WTC11 (cell line): ENCODE results near the gene PRICKLE3. TPM values are rescaled to one million over a fixed set of nuclear protein-coding genes. Genes with fewer than 3 reads are reported as not detected.
"Not testable (repeated sequence)": the region's sequence is repeated elsewhere in the genome, so short reads cannot be mapped to it uniquely, and the experiment has no call there.

Experiments
- ATAC-seq: fragments of 200-7000 bp; cut with Tn5 transposase; 2 replicates; pipeline ENCODE4 v1.10.0; 2021; ENCODE audit warnings: mild to moderate bottlenecking, moderate library complexity
- CTCF ChIA-PET: fragments of 300-600 bp; sonication (Branson Sonifier 250); formaldehyde crosslinking; loops from one replicate; lab custom pipeline; 2021; ENCODE audit warnings: antibody characterized with exemption; lab: Charles Lee
- POLR2A ChIA-PET: fragments of 350-600 bp; sonication (Branson Sonifier 250); formaldehyde crosslinking; loops from one replicate; lab custom pipeline; 2021; ENCODE audit warnings: antibody characterized with exemption; lab: Charles Lee
- DNase-seq: peaks from one replicate; pipeline ENCODE4 v3.0.0; 2021; ENCODE audit warnings: low spot score
- H3K27ac Mint-ChIP-seq: 2 replicates; pipeline ENCODE4 v1.8.0; 2021; ENCODE audit warnings: mixed read lengths
- H3K27me3 Mint-ChIP-seq: 2 replicates; pipeline ENCODE4 v1.8.0; 2021; ENCODE audit warnings: low read depth, mild to moderate bottlenecking, moderate library complexity, mixed read lengths
- H3K36me3 Mint-ChIP-seq: 2 replicates; pipeline ENCODE4 v1.8.0; 2021; ENCODE audit warnings: mixed read lengths
- H3K4me1 Mint-ChIP-seq: 2 replicates; pipeline ENCODE4 v1.8.0; 2022; ENCODE audit warnings: mixed read lengths
- H3K4me3 Mint-ChIP-seq: 2 replicates; pipeline ENCODE4 v1.8.0; 2021; ENCODE audit warnings: mild to moderate bottlenecking, moderate library complexity, mixed read lengths
- H3K9me3 Mint-ChIP-seq: 2 replicates; pipeline ENCODE4 v1.8.0; 2021; ENCODE audit warnings: mixed read lengths
- E2F1 ChIP-seq: sonication (generic); formaldehyde crosslinking; IDR thresholded peaks from 2 replicates; pipeline ENCODE4 v1.8.0; 2022; ENCODE audit warnings: mild to moderate bottlenecking, missing genetic modification reagents
- E2F4 ChIP-seq: sonication (generic); formaldehyde crosslinking; IDR thresholded peaks from 2 replicates; pipeline ENCODE4 v1.8.1; 2022; ENCODE audit warnings: low read depth, mild to moderate bottlenecking, moderate library complexity, missing genetic modification reagents, borderline replicate concordance
- E2F5 ChIP-seq: sonication (generic); formaldehyde crosslinking; IDR thresholded peaks from 2 replicates; pipeline ENCODE4 v1.8.1; 2022; ENCODE audit warnings: mild to moderate bottlenecking, moderate library complexity, missing genetic modification reagents
- ELF4 ChIP-seq: sonication (generic); formaldehyde crosslinking; IDR thresholded peaks from 2 replicates; pipeline ENCODE4 v1.8.1; 2022; ENCODE audit warnings: low read depth, mild to moderate bottlenecking, moderate library complexity, missing genetic modification reagents
- ESRRA ChIP-seq: sonication (generic); formaldehyde crosslinking; IDR thresholded peaks from 2 replicates; pipeline ENCODE4 v1.8.1; 2022; ENCODE audit warnings: mild to moderate bottlenecking, missing genetic modification reagents, borderline replicate concordance
- GABPB1 ChIP-seq: sonication (generic); formaldehyde crosslinking; IDR thresholded peaks from 2 replicates; pipeline ENCODE4 v1.8.1; 2023; ENCODE audit warnings: mild to moderate bottlenecking, missing genetic modification reagents
- GRHL2 ChIP-seq: fragments of 250-450 bp; sonication (Bioruptor Pico); IDR thresholded peaks from 2 replicates; pipeline ENCODE4 v1.8.0; 2022; ENCODE audit warnings: mild to moderate bottlenecking, moderate library complexity; ENCODE audit not compliant: insufficient replicate concordance, severe bottlenecking
- MAX ChIP-seq: sonication (generic); formaldehyde crosslinking; IDR thresholded peaks from 2 replicates; pipeline ENCODE4 v1.8.0; 2022; ENCODE audit warnings: mild to moderate bottlenecking, missing genetic modification reagents
- NFYB ChIP-seq: sonication (generic); formaldehyde crosslinking; conservative IDR thresholded peaks from 2 replicates; pipeline ENCODE4 v1.8.0; 2022; ENCODE audit warnings: low read depth, missing genetic modification reagents
- NR2C2 ChIP-seq: sonication (generic); formaldehyde crosslinking; IDR thresholded peaks from 2 replicates; pipeline ENCODE4 v1.8.0; 2022; ENCODE audit warnings: mild to moderate bottlenecking, missing genetic modification reagents
- PRRX2 ChIP-seq: fragments of 250-450 bp; sonication (Bioruptor Pico); IDR thresholded peaks from 2 replicates; pipeline ENCODE4 v1.8.0; 2021; ENCODE audit warnings: mild to moderate bottlenecking
- RELA ChIP-seq: sonication (generic); formaldehyde crosslinking; IDR thresholded peaks from 2 replicates; pipeline ENCODE4 v1.8.1; 2022; ENCODE audit warnings: missing genetic modification reagents, mild to moderate bottlenecking, borderline replicate concordance
- RORB ChIP-seq: fragments of 250-450 bp; sonication (Bioruptor Pico); IDR thresholded peaks from 2 replicates; pipeline ENCODE4 v1.9.0; 2021; ENCODE audit warnings: mild to moderate bottlenecking
- SMAD3 ChIP-seq: sonication (generic); formaldehyde crosslinking; IDR thresholded peaks from 2 replicates; pipeline ENCODE4 v1.8.0; 2022; ENCODE audit warnings: missing genetic modification reagents, mild to moderate bottlenecking, borderline replicate concordance
- SOX15 ChIP-seq: fragments of 250-450 bp; sonication (Bioruptor Pico); IDR thresholded peaks from 2 replicates; pipeline ENCODE4 v1.9.0; 2021; ENCODE audit warnings: mild to moderate bottlenecking
- TEAD4 ChIP-seq: sonication (generic); formaldehyde crosslinking; IDR thresholded peaks from 2 replicates; pipeline ENCODE4 v1.8.0; 2022; ENCODE audit warnings: mild to moderate bottlenecking, missing genetic modification reagents
- ZBTB43 ChIP-seq: sonication (generic); formaldehyde crosslinking; IDR thresholded peaks from 2 replicates; pipeline ENCODE4 v1.8.1; 2023; ENCODE audit warnings: mild to moderate bottlenecking, missing genetic modification reagents
- ZNF232 ChIP-seq: sonication (generic); formaldehyde crosslinking; IDR thresholded peaks from 2 replicates; pipeline ENCODE4 v1.8.0; 2022; ENCODE audit warnings: mild to moderate bottlenecking, missing genetic modification reagents
- ZNF263 ChIP-seq: sonication (generic); formaldehyde crosslinking; IDR thresholded peaks from 2 replicates; pipeline ENCODE4 v1.8.1; 2022; ENCODE audit warnings: low read depth, mild to moderate bottlenecking, moderate library complexity, missing genetic modification reagents
- ZNF281 ChIP-seq: sonication (generic); formaldehyde crosslinking; IDR thresholded peaks from 2 replicates; pipeline ENCODE4 v1.8.0; 2023; ENCODE audit warnings: mild to moderate bottlenecking, missing genetic modification reagents
- ZNF423 ChIP-seq: fragments of 250-450 bp; sonication (Bioruptor Pico); IDR thresholded peaks from 2 replicates; pipeline ENCODE4 v2.1.2; 2022; ENCODE audit warnings: mild to moderate bottlenecking, moderate library complexity
- total RNA-seq: library from RNA; stranded (reverse); gene quantifications from 3 replicates; pipeline ENCODE4 v1.2.3, GENCODE V29; 2021

The PRICKLE3 gene
- total RNA-seq, 1 experiment from 2014 or later, result 14.6 TPM

GRCh38 chrX:49137492-49137891 lies 48.7 kb downstream of the PRICKLE3 start:
- no peaks in the 10 kb centered on the region for H3K4me1 Mint-ChIP-seq
- POLR2A ChIA-PET, result no interaction called here
- no peak overlapping the region for H3K4me3 Mint-ChIP-seq
- no peak for TF ChIP-seq ELF4 (CRISPR knock-in tag)
- no peak for TF ChIP-seq ZNF423 (CRISPR knock-in tag)
- TF ChIP-seq ESRRA (CRISPR knock-in tag), result no peak
- no peak for TF ChIP-seq SMAD3 (CRISPR knock-in tag)
- TF ChIP-seq ZNF263 (CRISPR knock-in tag), result no peak
- TF ChIP-seq PRRX2, result no peak
- no peak for TF ChIP-seq E2F1 (CRISPR knock-in tag)
- TF ChIP-seq NR2C2 (CRISPR knock-in tag), result no peak
- TF ChIP-seq NFYB (CRISPR knock-in tag), result no peak
- no peak for TF ChIP-seq SOX15 (CRISPR knock-in tag)
- TF ChIP-seq ZNF281 (CRISPR knock-in tag), result no peak
- DNase-seq (no peak), ATAC-seq (no peak)
- H3K36me3 Mint-ChIP-seq, result peaks cover 9% of the 10 kb centered on the region
- H3K9me3 Mint-ChIP-seq, result peaks cover 18% of the 10 kb centered on the region
- H3K27me3 Mint-ChIP-seq, result peaks cover 3% of the 10 kb centered on the region; the same call in 1 of the 2 replicates
- no peak overlapping the region for H3K27ac Mint-ChIP-seq
- CTCF ChIA-PET, result interaction anchor here (0.6 kb wide), 1 partner anchor 768 kb away, joined by 3 read pairs; no protein-coding TSS in a partner anchor

- no peaks in the 10 kb centered on the region for H3K4me1 Mint-ChIP-seq
- no peaks in the 10 kb centered on the region for H3K36me3 Mint-ChIP-seq
- H3K4me3 Mint-ChIP-seq, result no peak overlapping the region
- ChIA-PET POLR2A (no interaction called here), CTCF (interaction anchor here (1.9 kb wide), 1 partner anchor 8 kb away, joined by 8 read pairs; no protein-coding TSS in a partner anchor)
- ATAC-seq (no peak), DNase-seq (no peak)
- 0 out of 2 replicates have a peak, but pooled peaks cover 2% of the 10 kb centered on the region for H3K27me3 Mint-ChIP-seq
- H3K9me3 Mint-ChIP-seq, result no peaks in the 10 kb centered on the region
- no peak overlapping the region for H3K27ac Mint-ChIP-seq
- no peak for TF ChIP-seq MAX (CRISPR knock-in tag)
- TF ChIP-seq RELA (CRISPR knock-in tag), result no peak
- no peak for TF ChIP-seq E2F5
- TF ChIP-seq GRHL2 (CRISPR knock-in tag), result no peak
Measured at GRCh38 chrX:49133759-49134158, 52.4 kb downstream of the PRICKLE3 start.

GRCh38 chrX:49132275-49132674 lies 53.9 kb downstream of the PRICKLE3 start:
- H3K27ac Mint-ChIP-seq, H3K4me3 Mint-ChIP-seq, H3K36me3 Mint-ChIP-seq, ATAC-seq, H3K27me3 Mint-ChIP-seq, DNase-seq, H3K9me3 Mint-ChIP-seq, H3K4me1 Mint-ChIP-seq: not testable (repeated sequence)
- POLR2A ChIA-PET, result interaction anchor here (0.6 kb wide), 1 partner anchor 901 kb away, joined by 3 read pairs; no protein-coding TSS in a partner anchor
- CTCF ChIA-PET, result interaction anchor here (1.9 kb wide), 1 partner anchor 10 kb away, joined by 8 read pairs; no protein-coding TSS in a partner anchor

- no peak for DNase-seq
- no peaks in the 10 kb centered on the region for H3K4me1 Mint-ChIP-seq
- POLR2A ChIA-PET, result no interaction called here
- TF ChIP-seq GABPB1 (CRISPR knock-in tag), result no peak
- TF ChIP-seq ZNF232 (CRISPR knock-in tag), result no peak
- TF ChIP-seq E2F4 (CRISPR knock-in tag), result no peak
- no peak for TF ChIP-seq TEAD4 (CRISPR knock-in tag)
- TF ChIP-seq RORB (CRISPR knock-in tag), result no peak
- no peak for TF ChIP-seq NR2C2 (CRISPR knock-in tag)
- no peak for TF ChIP-seq GRHL2 (CRISPR knock-in tag)
- TF ChIP-seq ZBTB43 (CRISPR knock-in tag), result no peak
- no peak for TF ChIP-seq PRRX2
- TF ChIP-seq, all 79 proteins: peak for 0
- ATAC-seq, result no peak
- H3K36me3 Mint-ChIP-seq, result no peaks in the 10 kb centered on the region
- no peak overlapping the region for H3K4me3 Mint-ChIP-seq
- no peaks in the 10 kb centered on the region for H3K9me3 Mint-ChIP-seq
- H3K27ac Mint-ChIP-seq, result no peak overlapping the region
- 0 out of 2 replicates have a peak, but pooled peaks cover 2% of the 10 kb centered on the region for H3K27me3 Mint-ChIP-seq
- CTCF ChIA-PET, result no interaction called here
Measured at GRCh38 chrX:49129427-49129826, 56.7 kb downstream of the PRICKLE3 start.
